Right atrium auricular region (tissue), 2 donors: ENCODE measurements around the gene GPR83. TPM values are rescaled to one million over a fixed set of nuclear protein-coding genes. Genes with fewer than 3 reads are reported as not detected.
"Not testable (repeated sequence)": the region's sequence is repeated elsewhere in the genome, so short reads cannot be mapped to it uniquely, and the experiment has no call there.

Source experiments
- DNase-seq: peaks from one replicate; pipeline ENCODE4 v3.0.0-alpha.2; 2019; ENCODE audit warnings: low spot score
- H3K27ac ChIP-seq, 2 donors: fragments of 200-600 bp; sonication (generic); 1 replicate in 1 of 2; 2 replicates in 1 of 2; pipeline ENCODE4 v1.5.1; 2016 to 2019
- H3K27me3 ChIP-seq, 2 donors: fragments of 200-600 bp; sonication (generic); one replicate each; pipeline versions ENCODE4 v1.5.1 to v1.6.0; 2017 to 2019
- H3K36me3 ChIP-seq: fragments of 200-600 bp; sonication (generic); one replicate; pipeline ENCODE4 v1.5.1; 2016
- H3K4me1 ChIP-seq, 2 donors: fragments of 200-600 bp; sonication (generic); one replicate each; pipeline versions ENCODE4 v1.5.1 to v1.6.0; 2017 to 2019
- H3K4me3 ChIP-seq, 2 donors: fragments of 200-600 bp; sonication (generic); 1 replicate in 1 of 2; 2 replicates in 1 of 2; pipeline ENCODE4 v1.5.1; 2017 to 2019; ENCODE audit warnings: mild to moderate bottlenecking in 1 of 2, moderate library complexity in 1 of 2
- H3K9me3 ChIP-seq, 2 donors: fragments of 200-600 bp; sonication (generic); one replicate each; pipeline ENCODE4 v1.5.1; 2019
- CTCF ChIP-seq, 2 donors: fragments of 200-600 bp; sonication (generic); IDR thresholded peaks; one replicate each; pipeline ENCODE4 v1.5.1; 2019; ENCODE audit warnings: antibody characterized with exemption in 2 of 2
- total RNA-seq, 2 donors: library from RNA; depleted of rRNA; stranded (reverse); fragments of >200 nt; gene quantifications; one replicate each; pipeline ENCODE4 v1.1.0, GENCODE V29; 2016

The GPR83 gene
- total RNA-seq, 2 donors from 2014 or later = 0.12 TPM; not detected in 1

DNA sequence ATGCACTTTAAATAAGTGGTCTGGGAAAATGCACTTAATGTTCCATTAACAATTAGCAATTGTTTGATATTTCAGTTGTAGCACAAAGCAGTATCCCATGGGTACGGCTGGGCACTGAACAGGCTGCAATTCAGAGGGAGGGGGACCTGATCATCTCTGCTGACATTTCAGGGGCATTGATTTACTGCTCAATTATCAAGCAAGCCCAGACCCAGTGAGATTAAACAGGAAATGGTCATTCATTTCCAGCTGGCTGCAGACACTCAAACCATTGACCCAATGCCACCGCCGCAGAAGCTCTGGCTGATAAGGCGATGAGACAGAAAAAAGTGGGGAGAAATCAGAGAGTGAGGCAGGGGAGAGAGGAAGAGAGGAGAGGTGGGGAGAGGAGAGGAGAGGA lies 1.2 kb downstream of the GPR83 start:
- Histone ChIP-seq H3K36me3 (no peaks in the 10 kb centered on the region), H3K27ac (no peak overlapping the region), H3K9me3 (no peaks in the 10 kb centered on the region), H3K27me3 (no peaks in the 10 kb centered on the region), H3K4me3 (no peak overlapping the region), H3K4me1 (peaks cover 0 to 10% of the 10 kb centered on the region in 2 donors)
- no peak for TF ChIP-seq CTCF (IDR thresholded peaks at IDR 0.05)
- no peak for DNase-seq

- Histone ChIP-seq H3K27ac (no peak overlapping the region), H3K4me3 (no peak overlapping the region), H3K36me3 (no peaks in the 10 kb centered on the region), H3K27me3 (no peaks in the 10 kb centered on the region), H3K9me3 (no peaks in the 10 kb centered on the region), H3K4me1 (peaks cover 0 to 10% of the 10 kb centered on the region in 2 donors)
- no peak for DNase-seq
- TF ChIP-seq CTCF (IDR thresholded peaks at IDR 0.05) = no peak
These were observed 3.1 kb downstream of the GPR83 start for GRCh38 chr11:94398101-94398500.

DNA sequence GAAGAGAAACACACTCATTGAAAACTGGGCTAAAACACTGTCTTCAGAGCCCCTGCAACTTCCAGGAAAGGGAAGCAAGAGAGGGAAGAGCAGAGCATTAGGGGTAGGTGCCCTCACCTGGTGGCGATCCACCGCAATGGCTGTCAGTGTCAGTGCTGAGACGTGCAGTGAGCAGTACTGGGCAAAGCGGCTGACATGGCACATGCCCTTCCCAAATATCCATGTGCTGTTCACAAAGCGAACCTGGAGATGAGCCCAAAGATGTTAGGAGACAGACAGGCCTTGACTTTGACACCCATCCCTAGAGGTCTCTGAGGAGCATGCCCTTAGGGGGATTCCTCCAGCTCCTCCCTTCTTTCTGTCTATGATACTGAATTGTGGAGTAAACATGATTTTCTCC lies 4.9 kb downstream of the GPR83 start:
- Histone ChIP-seq H3K27ac (no peak overlapping the region), H3K36me3 (no peaks in the 10 kb centered on the region), H3K27me3 (no peaks in the 10 kb centered on the region), H3K4me1 (peaks cover 0 to 6% of the 10 kb centered on the region in 2 donors), H3K4me3 (no peak overlapping the region), H3K9me3 (no peaks in the 10 kb centered on the region)
- no peak for TF ChIP-seq CTCF (IDR thresholded peaks at IDR 0.05)
- no peak for DNase-seq

DNA sequence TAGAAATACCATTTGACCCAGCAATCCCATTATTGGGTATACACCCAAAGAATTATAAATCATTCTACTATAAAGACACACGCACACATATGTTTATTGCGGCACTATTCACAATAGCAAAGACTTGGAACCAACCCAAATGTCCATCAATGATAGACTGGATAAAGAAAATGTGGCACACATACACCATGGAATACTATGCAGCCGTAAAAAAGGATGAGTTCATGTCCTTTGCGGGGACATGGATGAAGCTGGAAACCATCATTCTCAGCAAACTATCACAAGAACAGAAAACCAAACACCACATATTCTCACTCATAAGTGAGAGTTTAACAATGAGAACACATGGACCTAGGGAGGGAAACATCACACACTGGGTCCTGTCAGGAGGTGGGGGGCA lies 9.3 kb downstream of the GPR83 start:
- not testable (repeated sequence) for H3K4me3 ChIP-seq, DNase-seq, H3K9me3 ChIP-seq, H3K27me3 ChIP-seq, H3K36me3 ChIP-seq, H3K4me1 ChIP-seq, H3K27ac ChIP-seq

DNA sequence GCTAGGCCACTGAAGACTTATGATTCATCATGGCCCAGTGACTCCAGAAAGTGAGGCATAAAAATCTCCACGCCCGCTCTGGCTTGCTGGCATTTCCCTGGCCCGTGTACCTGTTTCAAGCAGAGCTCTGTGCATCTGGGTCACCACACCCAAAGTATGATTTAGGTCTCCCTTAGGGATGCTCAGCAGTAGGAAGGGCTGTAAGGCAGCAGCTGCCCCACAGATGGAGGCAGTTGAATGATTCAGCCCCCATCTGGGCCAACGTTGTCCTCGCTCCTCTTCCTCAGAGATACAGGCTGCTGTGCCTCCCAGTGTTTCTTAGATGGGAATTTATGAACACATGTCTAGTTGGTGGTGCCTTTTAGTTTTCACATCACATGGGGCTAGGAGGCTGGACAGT lies 21.6 kb downstream of the GPR83 start:
- Histone ChIP-seq H3K4me3 (no peak overlapping the region), H3K9me3 (no peaks in the 10 kb centered on the region), H3K27me3 (no peaks in the 10 kb centered on the region), H3K27ac (no peak overlapping the region), H3K36me3 (no peaks in the 10 kb centered on the region), H3K4me1 (no peaks in the 10 kb centered on the region)
- no peak for TF ChIP-seq CTCF (IDR thresholded peaks at IDR 0.05)
- no peak for DNase-seq

GRCh38 chr11:94376841-94377240 lies 24.4 kb downstream of the GPR83 start:
- Histone ChIP-seq H3K4me1 (no peaks in the 10 kb centered on the region), H3K4me3 (no peak overlapping the region), H3K27ac (no peak overlapping the region), H3K36me3 (no peaks in the 10 kb centered on the region), H3K9me3 (no peaks in the 10 kb centered on the region), H3K27me3 (no peaks in the 10 kb centered on the region)
- TF ChIP-seq CTCF (IDR thresholded peaks at IDR 0.05) = no peak
- DNase-seq = no peak

DNA sequence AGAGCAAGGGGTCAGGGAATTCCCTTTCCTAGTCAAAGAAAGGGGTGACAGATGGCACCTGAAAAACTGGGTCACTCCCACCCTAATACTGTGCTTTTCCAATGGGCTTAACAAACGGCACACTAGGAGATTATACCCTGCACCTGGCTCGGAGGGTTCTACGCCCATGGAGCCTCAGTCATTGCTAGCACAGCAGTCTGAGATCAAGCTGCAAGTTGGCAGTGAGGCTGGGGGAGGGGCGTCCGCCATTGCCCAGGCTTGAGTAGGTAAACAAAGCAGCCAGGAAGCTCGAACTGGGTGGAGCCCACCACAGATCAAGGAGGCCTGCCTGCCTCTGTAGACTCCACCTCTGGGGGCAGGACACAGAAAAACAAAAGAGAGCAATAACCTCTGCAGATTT lies 30.6 kb downstream of the GPR83 start:
- not testable (repeated sequence) for H3K9me3 ChIP-seq, H3K27ac ChIP-seq, H3K27me3 ChIP-seq, H3K4me3 ChIP-seq, DNase-seq, H3K4me1 ChIP-seq, H3K36me3 ChIP-seq

GRCh38 chr11:94350850-94351563 lies 50.2 kb downstream of the GPR83 start:
- H3K36me3 ChIP-seq, H3K4me3 ChIP-seq, DNase-seq, H3K27me3 ChIP-seq, H3K4me1 ChIP-seq, H3K27ac ChIP-seq, H3K9me3 ChIP-seq: not testable (repeated sequence)

GRCh38 chr11:94346311-94346710 lies 54.9 kb downstream of the GPR83 start:
- not testable (repeated sequence) for H3K9me3 ChIP-seq, DNase-seq, H3K36me3 ChIP-seq, H3K27ac ChIP-seq, H3K4me1 ChIP-seq, H3K27me3 ChIP-seq, H3K4me3 ChIP-seq
